ENCODE results near the gene FAM107B. TPM values are rescaled to one million over a fixed set of nuclear protein-coding genes. Genes with fewer than 3 reads are reported as not detected.

The FAM107B gene
- total and polyA plus RNA-seq, 2 of the 4 experiments (the other 2 are of a cell fraction): 26.4 to 27.1 TPM

GRCh38 chr10:14564268-14564744 is 210.4 kb downstream of the FAM107B start:
- dilution Hi-C loops (cut with HindIII; ENCODE audit: low sequenced_read_pairs, unreplicated experiment): no loop called here
- Histone ChIP-seq H2AK5ac (ENCODE audit: low read depth, low read length) (no peak overlapping the region), H3K18ac (ENCODE audit: low read depth, low read length) (no peak overlapping the region), H3K9ac (ENCODE audit: low read depth, low read length) (no peak overlapping the region), H3K4me1 (ENCODE audit: control insufficient read depth, insufficient read depth, low read length) (peaks cover 13% of the 10 kb centered on the region), H3K9me3 (ENCODE audit: control insufficient read depth, insufficient read depth, low read length) (peaks cover 3% of the 10 kb centered on the region; the same call in 1 of the 2 replicates), H2AFZ (replicated peaks; ENCODE audit: low read length, poor library complexity) (no peak overlapping the region), H3K23ac (ENCODE audit: low read depth, low read length) (no peak overlapping the region), H3K27me3 (ENCODE audit: control insufficient read depth, insufficient read depth, low read length) (no peaks in the 10 kb centered on the region), H3K36me3 (ENCODE audit: control insufficient read depth, insufficient read depth, low read length) (peaks cover 25% of the 10 kb centered on the region), H2BK5ac (ENCODE audit: low read depth, low read length, poor library complexity, severe bottlenecking) (no peak overlapping the region), H3K4me3 (ENCODE audit: insufficient read depth, low read depth, low read length) (no peak overlapping the region), H2BK120ac (ENCODE audit: low read depth, low read length) (no peak overlapping the region), H2BK20ac (ENCODE audit: low read depth, low read length) (no peak overlapping the region), H3K9me1 (ENCODE audit: insufficient read depth, low read length) (peaks cover 26% of the 10 kb centered on the region), H3K27ac (ENCODE audit: insufficient read depth, low read length) (no peak overlapping the region), H2AK9ac (replicated peaks; ENCODE audit: low read depth, low read length, poor library complexity) (no peak overlapping the region), H4K20me1 (ENCODE audit: insufficient read depth, low read length) (peaks cover 72% of the 10 kb centered on the region), H3K56ac (ENCODE audit: extremely low read depth, insufficient read depth, low read length) (no peak overlapping the region), H3K14ac (replicated peaks; ENCODE audit: low read depth, low read length) (no peak overlapping the region), H2BK15ac (ENCODE audit: low read depth, low read length) (no peak overlapping the region), H3K4me2 (ENCODE audit: low read depth, low read length) (no peak overlapping the region), H4K5ac (ENCODE audit: low read depth, low read length) (no peak overlapping the region), H3K4ac (ENCODE audit: low read depth, low read length) (no peak overlapping the region), H4K91ac (ENCODE audit: insufficient read depth, low read depth, low read length) (no peak overlapping the region), H3K79me1 (ENCODE audit: low read depth in 1 of 2, low read length in 2 of 2) (peaks cover 38 to 80% of the 10 kb centered on the region in 2 experiments), H4K8ac (ENCODE audit: low read depth in 2 of 2, low read length in 2 of 2) (no peak overlapping the region)
- in situ Hi-C loops (cut with MboI; ENCODE audit: low sequenced_read_pairs): no loop called here
- no TSS peak for BruUV-seq (replicated peaks)
- WGBS, 2 experiments (ENCODE audit: extremely low coverage in 2 of 2, insufficient read length in 1 of 2): no CpG with 5 or more reads among the region's 5 CpGs
- intact Hi-C loops (cut with micrococcal nuclease): no loop called here
- ChIA-PET POLR2A (ENCODE audit: unreplicated experiment) (no interaction called here), CTCF (interaction anchor here (1.0 kb wide), 1 partner anchor 19 kb away, joined by 3 read pairs; no protein-coding TSS in a partner anchor)
- no peak for DNase-seq
- TF ChIP-seq MXI1 (IDR thresholded peaks at IDR 0.05; ENCODE audit: borderline replicate concordance, low read depth, low read length) (no peak), CEBPB (IDR thresholded peaks at IDR 0.05; ENCODE audit: low read depth, low read length) (peak; percentile 48; the same call in 1 of the 2 replicates)
- no peak for ATAC-seq (ENCODE audit: low read depth)

Data from IMR-90 (cell line).